IPS-18a (cell line): ENCODE measurements around the gene CLCA1.

Experiments
- H3K27ac ChIP-seq: one replicate; pipeline ENCODE4 v1.5.1; 2013; ENCODE audit warnings: low read length
- H3K27me3 ChIP-seq: one replicate; pipeline ENCODE4 v1.6.1; 2013; ENCODE audit warnings: mild to moderate bottlenecking, low read length; ENCODE audit not compliant: control insufficient read depth, insufficient read depth
- H3K36me3 ChIP-seq: one replicate; pipeline ENCODE4 v1.6.1; 2013; ENCODE audit warnings: low read depth, low read length; ENCODE audit not compliant: control insufficient read depth
- H3K4me1 ChIP-seq: one replicate; pipeline ENCODE4 v1.6.1; 2013; ENCODE audit warnings: low read depth, low read length; ENCODE audit not compliant: control insufficient read depth
- H3K4me3 ChIP-seq: one replicate; pipeline ENCODE4 v1.5.1; 2013; ENCODE audit warnings: low read length
- H3K9ac ChIP-seq: one replicate; pipeline ENCODE4 v1.6.1; 2013; ENCODE audit warnings: mild to moderate bottlenecking, low read length, moderate library complexity
- H3K9me3 ChIP-seq: one replicate; pipeline ENCODE4 v1.6.1; 2013; ENCODE audit warnings: low read depth, low read length; ENCODE audit not compliant: control insufficient read depth

Gene CLCA1

GRCh38 chr1:86464819-86465218 lies 3.9 kb upstream of the CLCA1 start:
- Histone ChIP-seq H3K27me3 (no peaks in the 10 kb centered on the region), H3K36me3 (no peaks in the 10 kb centered on the region), H3K27ac (no peak overlapping the region), H3K4me3 (no peak overlapping the region), H3K9me3 (no peaks in the 10 kb centered on the region), H3K9ac (no peak overlapping the region), H3K4me1 (no peaks in the 10 kb centered on the region)

- Histone ChIP-seq H3K4me1 (no peaks in the 10 kb centered on the region), H3K27ac (no peak overlapping the region), H3K9ac (no peak overlapping the region), H3K9me3 (no peaks in the 10 kb centered on the region), H3K36me3 (no peaks in the 10 kb centered on the region), H3K4me3 (no peak overlapping the region), H3K27me3 (no peaks in the 10 kb centered on the region)
Measured at GRCh38 chr1:86466109-86466844, 2.5 kb upstream of the CLCA1 start.

GRCh38 chr1:86466986-86467385 lies 1.7 kb upstream of the CLCA1 start:
- Histone ChIP-seq H3K36me3 (no peaks in the 10 kb centered on the region), H3K4me3 (no peak overlapping the region), H3K27me3 (no peaks in the 10 kb centered on the region), H3K9me3 (no peaks in the 10 kb centered on the region), H3K27ac (no peak overlapping the region), H3K9ac (no peak overlapping the region), H3K4me1 (no peaks in the 10 kb centered on the region)

GRCh38 chr1:86470859-86471258 lies 2.1 kb downstream of the CLCA1 start:
- Histone ChIP-seq H3K4me3 (no peak overlapping the region), H3K9ac (no peak overlapping the region), H3K27me3 (no peaks in the 10 kb centered on the region), H3K36me3 (no peaks in the 10 kb centered on the region), H3K9me3 (no peaks in the 10 kb centered on the region), H3K27ac (no peak overlapping the region), H3K4me1 (no peaks in the 10 kb centered on the region)

GRCh38 chr1:86471291-86471690 lies 2.6 kb downstream of the CLCA1 start:
- H3K4me1 ChIP-seq: no peaks in the 10 kb centered on the region

GRCh38 chr1:86472152-86472551 lies 3.4 kb downstream of the CLCA1 start:
- Histone ChIP-seq H3K9me3 (no peaks in the 10 kb centered on the region), H3K4me1 (no peaks in the 10 kb centered on the region), H3K27ac (no peak overlapping the region), H3K27me3 (no peaks in the 10 kb centered on the region), H3K4me3 (no peak overlapping the region), H3K36me3 (no peaks in the 10 kb centered on the region), H3K9ac (no peak overlapping the region)

More at GRCh38 chr1:86471291-86471690, 2.6 kb downstream of the CLCA1 start:
- no peaks in the 10 kb centered on the region for H3K36me3 ChIP-seq
- H3K27ac ChIP-seq: no peak overlapping the region
- H3K4me3 ChIP-seq: no peak overlapping the region
- H3K9me3 ChIP-seq: no peaks in the 10 kb centered on the region
- no peak overlapping the region for H3K9ac ChIP-seq
- H3K27me3 ChIP-seq: no peaks in the 10 kb centered on the region

GRCh38 chr1:86472767-86473166 lies 4.0 kb downstream of the CLCA1 start:
- Histone ChIP-seq H3K4me1 (no peaks in the 10 kb centered on the region), H3K9me3 (no peaks in the 10 kb centered on the region), H3K4me3 (no peak overlapping the region), H3K36me3 (no peaks in the 10 kb centered on the region), H3K27ac (no peak overlapping the region), H3K27me3 (no peaks in the 10 kb centered on the region), H3K9ac (no peak overlapping the region)

- Histone ChIP-seq H3K27ac (no peak overlapping the region), H3K4me3 (no peak overlapping the region), H3K27me3 (no peaks in the 10 kb centered on the region), H3K9me3 (no peaks in the 10 kb centered on the region), H3K9ac (no peak overlapping the region), H3K4me1 (peaks cover 2% of the 10 kb centered on the region), H3K36me3 (no peaks in the 10 kb centered on the region)
Measured at GRCh38 chr1:86477256-86477655, 8.5 kb downstream of the CLCA1 start.

- H3K9ac ChIP-seq: no peak overlapping the region
- H3K27me3 ChIP-seq: no peaks in the 10 kb centered on the region
- no peak overlapping the region for H3K4me3 ChIP-seq
- H3K4me1 ChIP-seq: peaks cover 4% of the 10 kb centered on the region
- no peaks in the 10 kb centered on the region for H3K9me3 ChIP-seq
- no peak overlapping the region for H3K27ac ChIP-seq
- no peaks in the 10 kb centered on the region for H3K36me3 ChIP-seq
Measured at GRCh38 chr1:86477682-86478081, 9.0 kb downstream of the CLCA1 start.

GRCh38 chr1:86478416-86479156 lies 9.9 kb downstream of the CLCA1 start:
- Histone ChIP-seq H3K36me3 (no peaks in the 10 kb centered on the region), H3K4me3 (no peak overlapping the region), H3K27ac (no peak overlapping the region), H3K4me1 (peaks cover 4% of the 10 kb centered on the region), H3K27me3 (no peaks in the 10 kb centered on the region), H3K9ac (no peak overlapping the region), H3K9me3 (no peaks in the 10 kb centered on the region)

- Histone ChIP-seq H3K27ac (no peak overlapping the region), H3K27me3 (no peaks in the 10 kb centered on the region), H3K9me3 (no peaks in the 10 kb centered on the region), H3K4me3 (no peak overlapping the region), H3K9ac (no peak overlapping the region), H3K4me1 (peaks cover 4% of the 10 kb centered on the region), H3K36me3 (no peaks in the 10 kb centered on the region)
Measured at GRCh38 chr1:86481966-86482365, 13.2 kb downstream of the CLCA1 start.
